Ishikawa (cell line): ENCODE results near the gene SGPP1.

Source experiments
- CEBPB ChIP-seq: IDR thresholded peaks from 2 replicates; pipeline ENCODE4 v1.6.1; 2012
- EGR1 ChIP-seq: IDR thresholded peaks from 2 replicates; pipeline ENCODE4 v1.6.1; 2012
- EP300 ChIP-seq: IDR thresholded peaks from 2 replicates; pipeline ENCODE4 v1.6.1; 2012; ENCODE audit warnings: borderline replicate concordance
- FOXM1 ChIP-seq: IDR thresholded peaks from 2 replicates; pipeline ENCODE4 v1.6.1; 2012; ENCODE audit warnings: low read depth, borderline replicate concordance
- NFIC ChIP-seq: IDR thresholded peaks from 2 replicates; pipeline ENCODE4 v1.6.1; 2012
- RAD21 ChIP-seq: IDR thresholded peaks from 2 replicates; pipeline ENCODE4 v1.6.1; 2012; ENCODE audit warnings: low read depth
- TAF1 ChIP-seq: IDR thresholded peaks from 2 replicates; pipeline ENCODE4 v1.6.1; 2012; ENCODE audit warnings: low read depth, mild to moderate bottlenecking
- TCF12 ChIP-seq: IDR thresholded peaks from 2 replicates; pipeline ENCODE4 v1.6.1; 2012; ENCODE audit warnings: low read depth
- TEAD4 ChIP-seq: IDR thresholded peaks from 2 replicates; pipeline ENCODE4 v1.6.1; 2012
- YY1 ChIP-seq: IDR thresholded peaks from 2 replicates; pipeline ENCODE4 v1.6.1; 2012; ENCODE audit warnings: low read depth
- ZBTB7A ChIP-seq: IDR thresholded peaks from 2 replicates; pipeline ENCODE4 v1.6.1; 2012; ENCODE audit warnings: low read depth
- TF ChIP-seq, protein P1 (sequence below): IDR thresholded peaks from 2 replicates; pipeline ENCODE4 v1.6.1; 2012; ENCODE audit warnings: low read depth, mild to moderate bottlenecking
- TF ChIP-seq, protein P2 (sequence below): IDR thresholded peaks from 2 replicates; pipeline ENCODE4 v1.6.1; 2012
- TF ChIP-seq, protein P3 (sequence below): IDR thresholded peaks from 2 replicates; pipeline ENCODE4 v1.6.1; 2012

DNA sequence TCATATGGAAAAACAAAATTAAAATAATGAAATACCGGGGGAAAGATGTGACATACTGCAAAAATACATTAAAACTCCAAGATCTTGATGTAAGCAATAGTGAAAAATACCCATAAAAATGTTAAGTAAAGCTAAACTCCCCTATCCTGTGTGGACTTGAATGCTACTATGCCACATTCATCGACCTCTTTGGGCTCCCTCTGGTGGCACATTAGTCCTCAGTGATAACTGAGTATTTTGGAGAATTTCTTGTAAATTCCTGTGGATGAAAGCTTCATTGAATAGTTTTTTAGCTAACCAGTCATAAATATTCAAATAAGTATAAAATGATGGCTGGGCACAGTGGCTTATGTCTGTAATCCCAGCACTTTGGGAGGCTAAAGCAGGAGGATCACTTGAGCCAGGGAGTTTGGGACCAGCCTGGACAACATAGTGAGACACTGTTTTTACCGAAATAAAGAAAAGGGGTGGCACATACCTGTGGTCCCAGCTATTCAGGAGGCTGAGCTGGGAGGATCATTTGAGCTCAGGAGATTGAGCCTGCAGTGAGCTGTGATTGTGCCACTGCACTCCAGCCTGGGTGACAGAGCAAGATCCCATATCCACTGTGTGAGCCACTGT is 42.4 kb upstream of the SGPP1 start:
- TF ChIP-seq, protein P1, sequence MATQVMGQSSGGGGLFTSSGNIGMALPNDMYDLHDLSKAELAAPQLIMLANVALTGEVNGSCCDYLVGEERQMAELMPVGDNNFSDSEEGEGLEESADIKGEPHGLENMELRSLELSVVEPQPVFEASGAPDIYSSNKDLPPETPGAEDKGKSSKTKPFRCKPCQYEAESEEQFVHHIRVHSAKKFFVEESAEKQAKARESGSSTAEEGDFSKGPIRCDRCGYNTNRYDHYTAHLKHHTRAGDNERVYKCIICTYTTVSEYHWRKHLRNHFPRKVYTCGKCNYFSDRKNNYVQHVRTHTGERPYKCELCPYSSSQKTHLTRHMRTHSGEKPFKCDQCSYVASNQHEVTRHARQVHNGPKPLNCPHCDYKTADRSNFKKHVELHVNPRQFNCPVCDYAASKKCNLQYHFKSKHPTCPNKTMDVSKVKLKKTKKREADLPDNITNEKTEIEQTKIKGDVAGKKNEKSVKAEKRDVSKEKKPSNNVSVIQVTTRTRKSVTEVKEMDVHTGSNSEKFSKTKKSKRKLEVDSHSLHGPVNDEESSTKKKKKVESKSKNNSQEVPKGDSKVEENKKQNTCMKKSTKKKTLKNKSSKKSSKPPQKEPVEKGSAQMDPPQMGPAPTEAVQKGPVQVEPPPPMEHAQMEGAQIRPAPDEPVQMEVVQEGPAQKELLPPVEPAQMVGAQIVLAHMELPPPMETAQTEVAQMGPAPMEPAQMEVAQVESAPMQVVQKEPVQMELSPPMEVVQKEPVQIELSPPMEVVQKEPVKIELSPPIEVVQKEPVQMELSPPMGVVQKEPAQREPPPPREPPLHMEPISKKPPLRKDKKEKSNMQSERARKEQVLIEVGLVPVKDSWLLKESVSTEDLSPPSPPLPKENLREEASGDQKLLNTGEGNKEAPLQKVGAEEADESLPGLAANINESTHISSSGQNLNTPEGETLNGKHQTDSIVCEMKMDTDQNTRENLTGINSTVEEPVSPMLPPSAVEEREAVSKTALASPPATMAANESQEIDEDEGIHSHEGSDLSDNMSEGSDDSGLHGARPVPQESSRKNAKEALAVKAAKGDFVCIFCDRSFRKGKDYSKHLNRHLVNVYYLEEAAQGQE: no peak
- no peak for TF ChIP-seq CEBPB
- TF ChIP-seq, protein P2, sequence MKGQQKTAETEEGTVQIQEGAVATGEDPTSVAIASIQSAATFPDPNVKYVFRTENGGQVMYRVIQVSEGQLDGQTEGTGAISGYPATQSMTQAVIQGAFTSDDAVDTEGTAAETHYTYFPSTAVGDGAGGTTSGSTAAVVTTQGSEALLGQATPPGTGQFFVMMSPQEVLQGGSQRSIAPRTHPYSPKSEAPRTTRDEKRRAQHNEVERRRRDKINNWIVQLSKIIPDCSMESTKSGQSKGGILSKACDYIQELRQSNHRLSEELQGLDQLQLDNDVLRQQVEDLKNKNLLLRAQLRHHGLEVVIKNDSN: no peak
- no peak for TF ChIP-seq TCF12
- TF ChIP-seq EP300: no peak
- peak; percentile 59 for TF ChIP-seq RAD21
- TF ChIP-seq NFIC: no peak
- no peak for TF ChIP-seq TEAD4
- no peak for TF ChIP-seq EGR1
- TF ChIP-seq, protein P3, sequence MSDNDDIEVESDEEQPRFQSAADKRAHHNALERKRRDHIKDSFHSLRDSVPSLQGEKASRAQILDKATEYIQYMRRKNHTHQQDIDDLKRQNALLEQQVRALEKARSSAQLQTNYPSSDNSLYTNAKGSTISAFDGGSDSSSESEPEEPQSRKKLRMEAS: no peak
- no peak for TF ChIP-seq FOXM1
- no peak for TF ChIP-seq YY1
- TF ChIP-seq ZBTB7A: no peak
- TF ChIP-seq TAF1: no peak
